Right ventricle myocardium superior (tissue), 1 donor: Measurements from ENCODE around the gene RBM20. TPM values are rescaled to one million over a fixed set of nuclear protein-coding genes. Genes with fewer than 3 reads are reported as not detected.

Experiments
- ATAC-seq: fragments of 200-7000 bp; cut with Tn5 transposase; one replicate; pipeline ENCODE4 v1.9.1; 2020; ENCODE audit warnings: mild to moderate bottlenecking; ENCODE audit not compliant: poor library complexity
- DNase-seq: peaks from one replicate; pipeline ENCODE4 v3.0.0-alpha.2; 2020
- intact Hi-C: fragments of 100-400 bp; cut with DNase I; formaldehyde crosslinking; loops from one replicate; pipeline ENCODE4 v1.11.2; 2022
- total RNA-seq: library from RNA; stranded (reverse); fragmentation: NEBNext Ultra II Directional; extraction: Animal tissue kit (Norgen Biotek cat#: 25700); gene quantifications from one replicate; pipeline ENCODE4 v1.2.1, GENCODE V29; 2021
- donor health status: DM: no; HTN: yes; CAD: no; lungs with severe emphysema.

RBM20 gene
- total RNA-seq, 1 donor from 2014 or later: 103 TPM

DNA sequence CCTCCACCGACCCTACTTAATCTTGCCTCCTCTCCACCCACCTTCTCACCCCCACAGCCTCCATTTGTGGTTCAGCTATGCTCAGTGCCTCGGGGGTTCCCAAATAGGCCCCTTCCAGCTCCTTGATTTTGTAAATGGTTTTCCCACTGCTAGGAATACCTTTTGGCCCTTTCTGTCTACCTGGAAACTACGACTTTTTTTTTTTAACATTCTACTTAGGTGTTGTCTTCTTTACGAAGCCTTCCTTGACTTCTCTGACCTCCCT, 200.4 kb downstream of the RBM20 start:
- intact Hi-C loops: no loop called here
- DNase-seq (no peak), ATAC-seq (no peak)

DNA sequence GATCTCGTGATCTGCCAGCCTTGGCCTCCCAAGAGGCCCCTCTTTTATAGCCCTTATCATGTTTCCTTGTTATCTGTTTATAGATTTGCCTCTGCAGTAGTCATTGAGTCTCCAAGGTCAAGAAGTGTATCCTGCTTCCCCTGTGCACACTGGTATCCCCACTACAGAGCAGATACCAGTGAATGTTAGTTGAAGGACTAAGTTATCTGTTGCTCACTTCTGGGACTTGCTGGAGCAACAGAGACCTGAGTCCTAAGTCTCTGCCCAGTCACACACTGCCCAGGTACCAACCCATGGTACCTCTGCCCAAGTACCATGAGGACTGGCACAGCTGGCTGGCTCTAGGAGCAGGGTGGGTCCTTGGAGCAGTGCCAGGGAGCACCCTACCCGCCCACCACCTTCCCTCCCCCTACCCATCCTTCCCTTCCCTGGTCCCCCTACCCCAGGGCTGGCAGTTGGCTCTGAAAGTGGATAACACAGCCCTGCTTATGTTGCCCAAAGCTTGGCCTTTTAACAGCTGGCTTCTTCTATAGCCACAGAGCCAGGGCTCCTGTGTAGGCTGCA, 201.1 kb downstream of the RBM20 start:
- intact Hi-C loops: no loop called here
- DNase-seq (no peak), ATAC-seq (no peak)

DNA sequence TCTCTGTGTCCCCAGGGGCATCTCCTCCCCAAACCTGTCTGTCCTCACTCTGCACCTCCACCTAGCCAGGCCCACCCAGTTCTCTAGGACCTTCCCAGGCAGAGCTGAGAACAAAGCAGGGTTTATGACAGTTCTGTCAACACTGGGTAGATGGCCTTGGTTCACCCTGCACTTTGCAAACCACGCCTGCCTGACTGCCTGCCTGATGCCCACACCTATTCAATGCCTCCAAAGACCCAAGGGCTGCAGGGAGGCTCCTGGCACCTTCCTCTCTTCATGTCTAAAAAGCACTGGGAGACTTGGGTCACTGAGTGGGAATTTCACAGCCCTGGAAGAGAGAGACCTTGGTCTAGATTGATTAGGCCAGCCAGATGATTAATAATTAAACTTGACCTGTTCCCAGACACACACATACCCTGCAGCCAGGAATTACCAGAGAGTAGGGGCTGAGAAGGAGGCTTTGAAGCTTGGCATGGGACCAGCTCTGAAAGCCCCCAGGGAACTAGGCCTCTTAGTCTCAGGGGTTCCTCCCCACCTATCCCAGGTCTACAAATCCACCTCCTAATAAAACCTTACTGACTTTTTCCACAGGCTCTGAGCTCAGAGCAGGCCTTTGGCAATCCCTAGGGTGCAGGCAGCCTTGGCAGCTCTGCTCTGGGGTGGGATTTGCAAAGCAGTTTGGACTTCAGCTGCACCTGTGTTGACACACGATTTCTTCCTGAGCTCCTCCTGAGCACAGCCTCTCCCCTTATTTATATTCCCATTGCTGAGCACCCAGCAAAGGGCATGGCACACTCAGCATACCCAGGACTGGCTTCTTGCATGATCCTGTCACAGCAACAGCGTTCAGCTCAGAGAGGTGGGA, 201.9 kb downstream of the RBM20 start:
- ATAC-seq: peak; percentile 38
- DNase-seq: no peak
- intact Hi-C loops: no loop called here

DNA sequence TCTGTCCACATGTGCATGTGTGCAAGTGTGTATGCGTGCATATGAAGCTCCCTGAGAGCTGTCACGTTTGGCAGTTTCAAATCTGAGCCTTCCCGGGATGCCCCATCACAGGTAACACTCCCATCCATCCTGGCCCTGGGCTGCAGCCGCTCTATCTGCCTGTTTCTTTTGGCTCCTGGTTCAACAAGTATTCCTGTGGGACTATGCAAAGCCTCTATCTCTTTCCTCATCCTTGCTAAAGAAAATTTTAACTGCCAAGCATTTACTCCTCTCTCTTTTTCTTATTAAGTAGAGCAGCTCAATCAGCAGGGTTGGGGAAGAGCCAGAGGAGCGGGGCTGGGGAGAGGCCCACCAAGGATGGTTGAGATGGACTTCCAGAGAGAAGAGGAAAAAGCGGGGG, 203.2 kb downstream of the RBM20 start:
- ATAC-seq: no peak
- no peak for DNase-seq
- intact Hi-C loops: no loop called here

DNA sequence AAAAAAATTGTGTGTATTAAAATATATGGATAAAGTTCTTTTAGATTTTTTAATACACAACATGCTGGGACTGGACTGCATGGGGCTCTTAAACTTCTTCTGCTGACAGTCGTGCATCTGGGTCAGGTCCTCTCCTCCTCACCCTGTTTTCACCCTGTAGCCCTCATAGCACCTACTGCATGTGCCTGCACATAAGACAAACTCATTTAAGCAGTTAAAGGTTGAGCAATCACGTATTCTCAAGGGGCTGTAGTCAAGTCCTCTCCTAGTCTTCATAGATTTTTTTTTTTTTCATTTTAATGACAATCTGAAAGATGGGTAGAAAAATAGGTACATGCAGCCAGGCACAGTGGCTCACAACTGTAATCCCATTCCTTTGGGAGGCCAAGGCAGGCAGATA, 204.0 kb downstream of the RBM20 start:
- intact Hi-C loops: no loop called here
- ATAC-seq: no peak
- DNase-seq: no peak

DNA sequence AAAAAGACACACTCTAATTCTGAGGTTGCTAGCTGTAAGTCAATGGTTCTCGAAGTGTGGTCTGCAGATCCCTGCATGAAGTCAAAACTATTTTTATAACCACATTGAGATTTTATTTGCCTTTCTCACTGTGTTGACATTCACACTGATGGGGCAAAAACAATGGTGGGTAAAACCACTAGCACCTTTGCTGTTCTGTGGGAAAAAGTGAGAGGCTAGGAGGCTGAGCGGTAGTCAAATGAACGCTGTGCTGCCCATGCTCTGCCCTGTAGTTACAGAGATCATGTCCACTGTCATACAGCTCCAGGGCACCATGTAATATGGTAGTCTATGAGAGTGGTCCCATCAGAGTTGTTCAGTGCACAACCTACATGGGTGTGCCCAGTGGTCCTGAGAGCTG, 206.0 kb downstream of the RBM20 start:
- ATAC-seq (no peak), DNase-seq (no peak)
- intact Hi-C loops: no loop called here

DNA sequence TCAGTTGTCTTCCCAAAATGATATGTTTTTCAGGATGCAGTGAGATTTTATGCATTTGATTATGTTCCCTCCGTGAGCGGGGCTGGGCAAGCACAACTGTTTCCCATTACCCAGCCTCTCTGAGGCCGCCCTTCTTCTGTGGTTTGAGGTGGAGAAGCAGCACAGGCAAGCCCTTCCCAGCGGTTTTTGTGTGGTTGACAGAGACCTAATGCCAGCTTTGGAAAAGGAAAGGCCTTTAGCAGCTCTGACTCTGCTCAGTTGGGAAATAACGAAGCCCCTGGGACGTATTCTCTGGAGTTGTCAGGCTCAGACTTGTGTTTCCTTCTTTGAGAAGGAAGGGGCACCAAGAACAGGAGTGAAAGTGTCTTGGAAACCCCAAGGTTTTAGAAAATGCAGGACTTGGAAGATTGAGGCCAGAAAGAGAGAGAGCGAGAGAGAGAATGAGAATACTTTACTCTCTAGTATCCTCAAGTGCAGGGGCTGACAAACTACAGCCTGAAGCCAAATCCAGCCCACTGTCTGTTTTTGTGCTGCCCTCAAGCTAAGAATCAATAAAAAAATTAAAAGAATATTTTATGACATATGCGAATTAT, 207.0 kb downstream of the RBM20 start:
- no peak for ATAC-seq
- DNase-seq: no peak
- intact Hi-C loops: no loop called here

DNA sequence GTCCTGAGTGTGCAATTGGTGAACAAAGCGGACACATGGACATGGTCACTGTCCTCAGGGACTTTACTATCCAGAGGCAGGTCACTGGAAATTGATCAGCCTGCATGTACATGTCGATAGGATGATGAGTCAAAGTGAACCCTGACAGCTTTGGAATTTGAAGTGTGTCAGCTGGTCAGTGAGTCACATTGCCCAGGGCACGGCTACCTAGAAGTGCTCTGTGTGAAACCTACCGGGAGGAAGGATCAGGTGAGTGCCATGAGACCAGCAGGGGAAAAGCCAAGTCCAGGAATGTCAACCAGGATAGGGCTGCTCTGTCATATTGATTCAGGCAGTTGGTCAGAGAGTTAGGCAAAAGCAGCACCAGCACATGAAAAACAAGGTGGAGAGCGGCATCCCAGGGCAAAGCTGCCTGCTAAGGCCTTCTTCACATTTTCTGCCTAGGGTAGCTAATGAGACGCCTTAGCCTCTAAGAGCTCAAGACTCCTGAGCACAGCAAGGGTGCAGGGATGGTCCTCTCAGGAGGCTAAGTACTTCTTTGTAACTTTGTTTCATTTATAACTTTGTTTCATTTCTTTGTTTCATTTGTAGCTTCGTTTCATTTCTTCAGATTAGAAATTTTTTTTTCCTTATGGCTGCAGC, 208.2 kb downstream of the RBM20 start:
- ATAC-seq: peak; percentile 14

DNA sequence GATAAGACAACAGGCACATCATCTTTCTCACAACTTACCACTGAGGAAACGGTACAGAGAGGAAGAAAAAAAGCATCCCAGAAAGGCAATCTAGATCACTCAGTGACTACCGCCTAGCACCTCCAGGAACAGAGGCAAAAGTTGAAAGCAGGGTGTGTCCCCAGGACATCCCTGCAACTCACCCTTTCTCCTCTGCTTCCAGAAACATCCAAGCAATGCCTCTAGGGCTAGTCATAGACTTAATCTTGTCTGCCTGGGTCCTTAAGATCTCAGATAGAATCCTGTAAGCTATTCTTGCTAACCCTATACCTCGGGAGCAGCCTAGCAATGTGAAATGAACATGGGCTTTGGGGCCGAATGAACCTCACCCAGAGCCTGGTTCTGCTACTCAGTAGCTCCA, 208.8 kb downstream of the RBM20 start:
- intact Hi-C loops: no loop called here

More for the DNA sequence above, 208.2 kb downstream of the RBM20 start:
- no peak for DNase-seq
- intact Hi-C loops: no loop called here

DNA sequence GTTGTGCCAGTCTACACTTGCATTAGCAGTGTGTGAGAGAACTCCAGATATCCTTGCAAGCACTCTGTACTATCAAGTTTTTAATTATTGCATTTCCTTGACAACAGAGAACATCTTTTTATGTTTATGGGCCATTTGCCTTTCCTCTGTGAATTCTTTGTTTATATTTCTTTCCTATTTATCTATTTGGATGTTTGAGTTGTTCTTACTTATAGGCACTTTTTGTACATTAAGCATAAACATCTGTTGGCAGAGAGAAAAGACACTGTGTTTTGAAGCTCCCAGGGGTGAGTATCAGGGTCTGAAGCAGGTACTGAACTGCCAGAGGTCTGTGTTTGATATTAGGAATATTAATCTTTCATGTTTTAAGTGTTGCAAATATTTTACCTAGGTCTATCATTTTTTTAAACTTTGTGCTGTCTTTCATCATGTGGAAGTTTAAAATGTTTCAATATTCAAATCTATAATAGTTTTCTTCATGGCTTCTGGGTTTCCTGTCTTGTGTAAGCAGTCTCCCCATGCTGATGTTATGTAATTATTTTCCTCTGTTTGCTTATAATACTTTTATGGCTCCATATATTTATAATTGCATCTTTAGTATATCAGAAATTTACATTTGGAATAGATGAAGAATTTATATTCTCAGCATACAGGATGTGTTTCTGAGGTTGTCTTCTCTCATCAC, 209.9 kb downstream of the RBM20 start:
- DNase-seq (no peak), ATAC-seq (no peak)
- intact Hi-C loops: no loop called here

More for the DNA sequence above, 208.8 kb downstream of the RBM20 start:
- DNase-seq (no peak), ATAC-seq (no peak)

DNA sequence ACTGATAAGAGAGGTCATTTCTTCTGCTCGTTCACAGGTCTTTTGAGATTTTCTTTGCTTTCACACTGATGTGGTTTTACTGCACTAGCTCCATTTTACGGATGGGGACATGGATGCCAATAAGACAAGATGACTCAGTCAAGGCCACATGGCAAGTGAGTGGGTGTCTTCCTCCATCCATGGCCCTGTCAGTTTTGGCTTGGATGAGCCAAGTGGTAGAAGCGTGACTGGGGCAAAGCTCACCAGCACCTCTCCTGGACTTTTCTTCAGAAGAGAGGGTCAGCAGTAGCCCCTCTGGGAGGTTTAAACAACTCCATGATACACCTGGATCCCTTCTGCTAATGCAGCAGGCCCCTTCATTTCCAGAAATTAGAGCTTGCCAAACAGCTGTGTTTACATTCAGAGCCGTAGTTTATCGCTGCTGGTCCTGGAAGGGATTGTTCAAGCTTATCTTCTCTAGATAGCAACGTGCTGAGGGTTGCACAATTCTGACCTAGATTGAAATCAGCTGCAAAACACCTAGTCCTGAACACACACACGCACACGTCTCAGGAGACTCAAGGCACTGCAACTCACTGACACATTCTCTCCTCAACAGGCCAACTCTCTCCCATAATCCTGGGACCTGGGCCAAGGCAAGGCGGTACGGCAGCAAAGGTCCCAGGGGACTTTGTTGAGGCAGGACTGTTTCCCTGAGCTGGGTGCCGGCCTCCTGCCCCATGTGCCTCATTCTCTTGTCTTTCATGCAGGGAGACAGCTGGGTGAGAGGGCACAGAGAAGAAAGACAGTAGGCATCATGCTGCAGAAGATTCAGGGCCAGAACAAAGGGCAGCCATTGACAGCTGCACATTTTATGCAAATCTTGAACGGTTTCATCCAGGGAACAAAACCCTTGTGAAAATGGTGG, 213.4 kb downstream of the RBM20 start:
- intact Hi-C loops: no loop called here
- DNase-seq: no peak
- ATAC-seq: peak; percentile 72

DNA sequence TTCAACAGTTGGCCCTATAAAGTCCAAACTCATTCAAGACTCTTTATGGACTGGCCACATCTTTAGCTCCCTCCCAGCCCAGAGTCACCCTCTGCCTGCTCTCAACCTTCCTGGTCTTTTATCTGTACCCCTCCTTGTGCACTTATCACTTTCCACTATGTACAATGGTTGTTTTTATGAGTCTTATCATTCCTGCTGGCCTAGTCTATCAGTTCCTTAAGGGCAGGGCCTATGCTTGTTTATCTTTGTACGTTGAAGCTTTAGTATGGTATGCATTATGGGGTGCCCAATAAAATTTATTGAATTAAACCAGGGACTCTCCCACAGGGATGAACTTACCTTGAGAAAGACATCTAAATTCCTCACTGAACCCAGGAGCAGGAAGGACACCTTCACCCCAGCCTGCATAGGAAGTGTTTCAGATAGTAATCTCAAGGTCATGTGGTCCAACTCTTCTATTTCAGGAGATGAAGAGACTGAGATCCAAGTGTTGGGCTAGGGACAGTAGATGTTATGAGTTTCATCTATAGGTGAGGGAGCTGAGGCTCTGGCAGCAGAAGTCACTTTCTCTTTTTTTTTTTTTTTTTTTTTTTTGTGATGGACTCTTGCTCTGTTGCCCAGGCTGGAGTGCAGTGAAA, 214.3 kb downstream of the RBM20 start:
- intact Hi-C loops: no loop called here
- DNase-seq: no peak
- ATAC-seq: peak; percentile 9

DNA sequence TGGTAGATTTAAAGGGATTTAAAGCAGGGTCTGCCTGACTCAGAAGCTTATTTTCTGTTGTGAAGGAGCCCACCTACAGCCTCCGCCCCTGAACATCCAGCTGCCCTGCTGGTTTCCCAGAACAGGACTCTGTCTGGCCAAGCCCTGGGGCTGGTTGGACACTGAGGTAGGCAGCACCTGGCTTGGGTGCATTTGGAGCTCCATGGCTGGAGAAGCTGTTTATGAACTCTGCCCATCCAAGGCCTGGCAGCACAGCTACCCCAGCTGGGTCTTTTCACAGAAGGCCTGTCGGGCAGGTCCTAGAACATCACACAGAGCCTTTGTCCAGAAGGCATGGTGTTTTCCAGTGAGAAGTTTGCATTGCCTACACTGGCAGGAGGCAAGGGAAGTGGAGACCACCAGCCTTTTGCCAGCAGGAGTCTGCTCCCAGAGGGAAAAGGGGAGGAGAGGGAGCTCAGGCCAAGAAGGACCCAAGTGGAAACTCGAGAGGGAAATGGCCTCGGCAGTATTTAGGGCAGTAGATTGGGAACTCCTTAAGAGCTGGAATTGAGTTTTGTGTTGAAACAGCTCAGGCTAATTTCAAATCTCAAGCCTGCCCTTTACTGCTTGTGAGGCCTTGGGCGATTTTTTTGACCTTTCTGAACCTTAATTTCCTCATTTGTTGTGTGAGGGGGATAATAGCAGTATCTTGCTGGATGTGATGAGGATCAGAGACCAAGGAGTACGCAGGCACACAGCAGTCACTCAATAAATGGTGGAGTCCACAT, 215.3 kb downstream of the RBM20 start:
- intact Hi-C loops: no loop called here
- no peak for DNase-seq
- ATAC-seq: peak; percentile 34

DNA sequence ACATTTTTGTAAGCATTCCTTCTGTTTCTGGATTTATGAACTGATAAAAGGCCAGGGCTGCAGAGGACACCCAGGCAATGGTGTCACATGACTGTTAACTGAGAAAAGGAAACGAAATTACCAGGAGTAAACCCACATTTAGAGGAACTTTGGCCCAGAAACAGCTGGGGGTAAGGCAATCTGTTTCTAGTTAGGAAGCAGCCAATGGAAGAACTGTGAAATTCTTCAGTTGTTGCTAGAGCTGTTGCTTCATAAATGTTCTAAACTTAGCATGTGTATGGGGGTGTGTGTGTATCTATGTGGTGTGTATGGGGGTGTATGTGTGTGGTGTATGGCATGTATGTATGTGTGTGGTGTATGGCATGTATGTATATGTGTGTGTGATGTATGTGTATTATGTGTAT, 215.8 kb downstream of the RBM20 start:
- intact Hi-C loops: no loop called here
- no peak for DNase-seq
- ATAC-seq: peak; percentile 51

DNA sequence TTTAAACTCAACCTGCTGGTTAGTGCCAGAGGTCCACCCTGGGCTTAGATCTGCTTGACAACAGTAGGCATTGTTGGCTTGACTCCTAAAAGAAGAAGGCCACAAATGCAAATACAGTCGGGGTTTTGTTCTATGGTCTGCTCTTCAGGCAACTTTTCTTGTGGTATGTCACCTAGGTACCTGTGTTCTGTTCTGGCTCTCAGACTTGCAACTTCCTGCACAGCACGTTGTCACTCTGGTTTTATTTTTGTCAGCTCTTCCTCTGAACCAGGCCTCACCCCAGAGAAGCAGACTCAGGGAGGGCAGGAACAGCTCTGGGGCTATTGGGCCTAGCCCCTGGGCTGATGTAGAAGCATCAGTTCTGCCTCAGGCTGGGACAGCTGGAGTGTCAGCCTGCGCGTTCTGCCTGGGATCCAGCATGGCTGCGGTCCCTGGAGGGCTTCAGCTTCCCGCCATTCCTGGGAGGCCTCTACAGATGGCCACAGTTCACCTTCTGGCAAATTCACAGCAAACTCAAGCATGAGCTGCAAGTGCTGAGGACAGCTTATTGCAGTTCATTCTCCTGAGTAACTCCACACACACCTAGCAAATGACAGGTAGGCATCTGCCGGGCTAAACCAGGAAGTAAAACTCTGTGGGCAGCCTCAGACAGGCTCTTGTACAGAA, 216.6 kb downstream of the RBM20 start:
- intact Hi-C loops: no loop called here
- no peak for ATAC-seq
- no peak for DNase-seq

DNA sequence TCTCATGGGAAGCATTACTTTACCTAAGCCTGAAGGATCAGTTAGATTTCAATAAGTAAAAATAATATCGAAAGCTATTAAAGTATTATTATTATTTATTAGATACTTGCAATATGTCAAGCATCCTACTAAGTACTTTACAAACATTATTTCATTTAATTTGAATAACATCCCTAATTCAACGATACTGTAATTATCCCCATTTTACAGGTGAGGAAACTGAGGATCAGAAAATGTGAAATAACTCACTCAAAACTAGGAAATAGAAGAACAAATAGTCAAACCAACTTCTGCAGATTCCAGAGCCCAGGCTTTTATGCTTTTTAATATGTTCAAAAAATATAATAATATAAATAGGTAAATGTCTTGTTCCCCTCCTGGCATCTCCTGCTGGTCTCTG, 217.3 kb downstream of the RBM20 start:
- DNase-seq (no peak), ATAC-seq (no peak)
- intact Hi-C loops: no loop called here
